ENCODE results near the gene ACER3.

Gene ACER3

GRCh38 chr11:76872959-76873827 lies 12.5 kb downstream of the ACER3 start:
- no peak for DNase-seq (ENCODE audit: low spot score)
- in situ Hi-C loops (cut with MboI; ENCODE audit: low sequenced_read_pairs, unreplicated experiment) = no loop called here
- no peak for TF ChIP-seq CTCF (IDR thresholded peaks at IDR 0.05; ENCODE audit: borderline replicate concordance, control extremely low read depth, extremely low read depth, insufficient read depth, missing control alignments)

GRCh38 chr11:76878014-76878413 lies 17.3 kb downstream of the ACER3 start:
- no peak for DNase-seq (ENCODE audit: low spot score)
- in situ Hi-C loops (cut with MboI; ENCODE audit: low sequenced_read_pairs, unreplicated experiment) = no loop called here
- no peak for TF ChIP-seq CTCF (IDR thresholded peaks at IDR 0.05; ENCODE audit: borderline replicate concordance, control extremely low read depth, extremely low read depth, insufficient read depth, missing control alignments)

- in situ Hi-C loops (cut with MboI; ENCODE audit: low sequenced_read_pairs, unreplicated experiment) = no loop called here
- no peak for TF ChIP-seq CTCF (IDR thresholded peaks at IDR 0.05; ENCODE audit: borderline replicate concordance, control extremely low read depth, extremely low read depth, insufficient read depth, missing control alignments)
- DNase-seq (ENCODE audit: low spot score) = no peak
Observed at GRCh38 chr11:76880314-76880713, 19.6 kb downstream of the ACER3 start.

GRCh38 chr11:76880956-76881355 lies 20.2 kb downstream of the ACER3 start:
- DNase-seq (ENCODE audit: low spot score) = no peak
- TF ChIP-seq CTCF (IDR thresholded peaks at IDR 0.05; ENCODE audit: borderline replicate concordance, control extremely low read depth, extremely low read depth, insufficient read depth, missing control alignments) = no peak
- in situ Hi-C loops (cut with MboI; ENCODE audit: low sequenced_read_pairs, unreplicated experiment) = no loop called here

- in situ Hi-C loops (cut with MboI; ENCODE audit: low sequenced_read_pairs, unreplicated experiment) = no loop called here
Observed at GRCh38 chr11:76885390-76886097, 24.8 kb downstream of the ACER3 start.

GRCh38 chr11:76888989-76889388 lies 28.3 kb downstream of the ACER3 start:
- in situ Hi-C loops (cut with MboI; ENCODE audit: low sequenced_read_pairs, unreplicated experiment) = no loop called here
- DNase-seq (ENCODE audit: low spot score) = no peak
- no peak for TF ChIP-seq CTCF (IDR thresholded peaks at IDR 0.05; ENCODE audit: borderline replicate concordance, control extremely low read depth, extremely low read depth, insufficient read depth, missing control alignments)

More at GRCh38 chr11:76885390-76886097, 24.8 kb downstream of the ACER3 start:
- DNase-seq (ENCODE audit: low spot score) = no peak
- no peak for TF ChIP-seq CTCF (IDR thresholded peaks at IDR 0.05; ENCODE audit: borderline replicate concordance, control extremely low read depth, extremely low read depth, insufficient read depth, missing control alignments)

All from GM13976 (cell line).